Peyer's patch (tissue), 4 donors: ENCODE measurements around the gene ZSCAN5B.

Experiments used
- POLR2A ChIP-seq, 2 donors: fragments of 450-650 bp; IDR thresholded peaks; one replicate each; pipeline ENCODE4 v1.5.1; 2017; ENCODE audit warnings: antibody characterized with exemption in 2 of 2, mild to moderate bottlenecking in 2 of 2, moderate library complexity in 2 of 2
- TF ChIP-seq, protein P1 (sequence below), 6 experiments: fragments of 450-650 bp in 4 of 6; fragments of 200-600 bp in 2 of 6; sonication (generic) in 1 of 6; IDR thresholded peaks; one replicate each; pipeline ENCODE4 v1.5.1; 2017 to 2019; ENCODE audit warnings: antibody characterized with exemption in 6 of 6, mild to moderate bottlenecking in 3 of 6, moderate library complexity in 1 of 6

DNA sequence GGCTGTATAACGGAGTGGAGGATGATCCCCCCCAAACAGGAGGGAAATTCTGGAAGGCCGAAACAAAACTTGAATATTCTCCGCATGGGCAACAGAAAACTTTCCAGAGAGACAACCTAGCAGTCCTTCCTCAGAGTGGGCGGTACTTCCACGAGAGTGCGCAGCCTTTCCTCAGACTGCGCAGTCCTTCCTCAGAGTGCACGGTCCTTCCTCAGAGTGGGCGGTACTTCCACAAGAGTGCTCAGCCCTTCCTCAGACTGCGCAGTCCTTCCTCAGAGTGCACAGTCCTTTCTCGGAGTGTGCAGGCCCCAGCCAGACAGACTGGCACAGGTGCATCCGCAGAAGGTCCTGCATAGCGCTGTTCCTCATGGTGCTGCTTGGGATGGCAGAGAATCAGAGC, 34.5 kb downstream of the ZSCAN5B start:
- TF ChIP-seq, protein P1, sequence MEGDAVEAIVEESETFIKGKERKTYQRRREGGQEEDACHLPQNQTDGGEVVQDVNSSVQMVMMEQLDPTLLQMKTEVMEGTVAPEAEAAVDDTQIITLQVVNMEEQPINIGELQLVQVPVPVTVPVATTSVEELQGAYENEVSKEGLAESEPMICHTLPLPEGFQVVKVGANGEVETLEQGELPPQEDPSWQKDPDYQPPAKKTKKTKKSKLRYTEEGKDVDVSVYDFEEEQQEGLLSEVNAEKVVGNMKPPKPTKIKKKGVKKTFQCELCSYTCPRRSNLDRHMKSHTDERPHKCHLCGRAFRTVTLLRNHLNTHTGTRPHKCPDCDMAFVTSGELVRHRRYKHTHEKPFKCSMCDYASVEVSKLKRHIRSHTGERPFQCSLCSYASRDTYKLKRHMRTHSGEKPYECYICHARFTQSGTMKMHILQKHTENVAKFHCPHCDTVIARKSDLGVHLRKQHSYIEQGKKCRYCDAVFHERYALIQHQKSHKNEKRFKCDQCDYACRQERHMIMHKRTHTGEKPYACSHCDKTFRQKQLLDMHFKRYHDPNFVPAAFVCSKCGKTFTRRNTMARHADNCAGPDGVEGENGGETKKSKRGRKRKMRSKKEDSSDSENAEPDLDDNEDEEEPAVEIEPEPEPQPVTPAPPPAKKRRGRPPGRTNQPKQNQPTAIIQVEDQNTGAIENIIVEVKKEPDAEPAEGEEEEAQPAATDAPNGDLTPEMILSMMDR (IDR thresholded peaks at IDR 0.05), result no peak
- TF ChIP-seq POLR2A (IDR thresholded peaks at IDR 0.05), result no peak
